GM18951 (cell line): ENCODE measurements around the gene AQP10.
"Not testable (repeated sequence)": the region's sequence is repeated elsewhere in the genome, so short reads cannot be mapped to it uniquely, and the experiment has no call there.

Source experiments
- POLR2A ChIP-seq: IDR thresholded peaks from 4 replicates; pipeline ENCODE4 v1.6.1; 2011; ENCODE audit warnings: mild to moderate bottlenecking; ENCODE audit not compliant: insufficient read length, insufficient read depth; ENCODE audit errors: extremely low read depth
- in situ Hi-C: fragments of 300-500 bp; cut with MboI; formaldehyde crosslinking; loops from one replicate; pipeline ENCODE4 v1.12.0; 2022; ENCODE audit warnings: low sequenced_read_pairs, mixed read lengths, inconsistent platforms; ENCODE audit not compliant: unreplicated experiment

AQP10 gene

GRCh38 chr1:154360288-154360687 is 39.4 kb downstream of the AQP10 start:
- in situ Hi-C loops, result no loop called here
- no peak for TF ChIP-seq POLR2A

DNA sequence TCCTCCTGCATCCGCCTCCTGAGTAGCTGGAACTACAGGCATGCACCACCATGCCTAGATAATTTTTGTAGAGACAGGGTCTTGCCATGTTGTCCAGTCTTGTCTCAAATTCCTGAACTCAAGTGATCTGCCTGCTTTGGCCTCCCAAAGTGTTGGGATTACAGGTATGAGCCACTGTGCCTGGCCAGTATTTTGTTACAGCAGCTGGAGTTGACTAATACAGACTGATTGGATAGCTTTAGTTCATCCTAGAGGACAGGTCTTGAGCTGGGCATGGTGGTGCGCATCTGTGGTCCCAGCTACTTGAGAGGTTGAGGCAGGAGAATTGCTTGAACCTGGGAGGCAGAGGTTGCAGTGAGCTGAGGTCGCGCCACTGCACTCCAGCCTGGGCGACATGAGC is 40.0 kb downstream of the AQP10 start:
- in situ Hi-C loops, result not testable (repeated sequence)

GRCh38 chr1:154361357-154361756 is 40.5 kb downstream of the AQP10 start:
- no peak for TF ChIP-seq POLR2A
- in situ Hi-C loops, result no loop called here

GRCh38 chr1:154371436-154371835 is 50.5 kb downstream of the AQP10 start:
- no peak for TF ChIP-seq POLR2A
- in situ Hi-C loops, result no loop called here

DNA sequence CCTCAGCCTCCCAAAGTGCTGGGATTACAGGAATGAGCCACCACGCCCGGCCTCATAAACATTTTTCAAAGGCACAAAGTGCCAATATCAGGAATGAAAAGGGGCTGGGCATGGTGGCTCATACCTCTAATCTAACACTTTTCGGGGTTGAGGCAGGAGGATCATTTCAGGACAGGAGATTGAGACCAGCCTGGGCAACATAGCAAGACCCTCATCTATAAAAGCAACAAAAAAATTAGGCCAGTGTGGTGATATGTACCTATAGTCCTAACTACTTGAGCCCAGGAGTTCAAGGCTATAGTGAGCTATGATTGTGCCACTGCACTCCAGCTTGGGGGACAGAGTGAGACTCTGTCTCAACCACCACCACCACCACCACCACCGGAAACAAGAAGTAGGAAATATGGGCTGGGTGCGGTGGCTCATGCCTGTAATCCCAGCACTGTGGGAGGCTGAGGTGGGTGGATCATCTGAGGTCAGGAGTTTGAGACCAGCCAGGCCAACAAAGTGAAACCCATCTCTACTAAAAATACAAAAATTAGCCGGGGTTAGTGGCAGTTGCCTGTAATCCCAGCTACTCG is 53.0 kb downstream of the AQP10 start:
- in situ Hi-C loops, result not testable (repeated sequence)
